PC-9 (cell line): ENCODE data around the gene JKAMP.

ENCODE experiments used
- EZH2 ChIP-seq: fragments of 200-600 bp; sonication (generic); IDR thresholded peaks from 2 replicates; pipeline ENCODE4 v1.8.0; 2017; ENCODE audit warnings: antibody characterized with exemption, low read depth
- TF ChIP-seq, protein P1 (sequence below): fragments of 200-600 bp; sonication (generic); conservative IDR thresholded peaks from 2 replicates; pipeline ENCODE4 v1.6.1; 2017; ENCODE audit warnings: mixed run types, antibody characterized with exemption, mild to moderate bottlenecking, moderate library complexity

DNA sequence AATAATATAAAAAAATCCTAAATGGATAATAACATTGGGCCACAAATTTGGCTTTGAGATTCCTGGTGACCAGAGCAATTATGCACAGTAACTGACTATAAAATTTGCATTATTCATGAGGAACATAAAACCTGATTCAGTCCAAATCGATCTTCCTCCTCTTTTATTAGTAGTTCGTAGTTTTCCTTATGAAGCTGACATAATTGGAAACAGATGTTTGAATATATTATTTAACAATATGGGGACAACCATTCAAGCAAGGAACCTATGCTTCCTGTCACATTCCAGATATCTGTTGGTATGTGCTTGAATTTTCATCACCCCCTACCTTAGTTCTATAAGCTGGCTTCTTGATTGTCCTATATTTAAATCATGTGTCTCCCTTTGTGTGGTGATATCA, 57.4 kb downstream of the JKAMP start:
- TF ChIP-seq, protein P1, sequence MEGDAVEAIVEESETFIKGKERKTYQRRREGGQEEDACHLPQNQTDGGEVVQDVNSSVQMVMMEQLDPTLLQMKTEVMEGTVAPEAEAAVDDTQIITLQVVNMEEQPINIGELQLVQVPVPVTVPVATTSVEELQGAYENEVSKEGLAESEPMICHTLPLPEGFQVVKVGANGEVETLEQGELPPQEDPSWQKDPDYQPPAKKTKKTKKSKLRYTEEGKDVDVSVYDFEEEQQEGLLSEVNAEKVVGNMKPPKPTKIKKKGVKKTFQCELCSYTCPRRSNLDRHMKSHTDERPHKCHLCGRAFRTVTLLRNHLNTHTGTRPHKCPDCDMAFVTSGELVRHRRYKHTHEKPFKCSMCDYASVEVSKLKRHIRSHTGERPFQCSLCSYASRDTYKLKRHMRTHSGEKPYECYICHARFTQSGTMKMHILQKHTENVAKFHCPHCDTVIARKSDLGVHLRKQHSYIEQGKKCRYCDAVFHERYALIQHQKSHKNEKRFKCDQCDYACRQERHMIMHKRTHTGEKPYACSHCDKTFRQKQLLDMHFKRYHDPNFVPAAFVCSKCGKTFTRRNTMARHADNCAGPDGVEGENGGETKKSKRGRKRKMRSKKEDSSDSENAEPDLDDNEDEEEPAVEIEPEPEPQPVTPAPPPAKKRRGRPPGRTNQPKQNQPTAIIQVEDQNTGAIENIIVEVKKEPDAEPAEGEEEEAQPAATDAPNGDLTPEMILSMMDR = no peak
- no peak for TF ChIP-seq EZH2
